ENCODE results near the gene OBI1. TPM values are rescaled to one million over a fixed set of nuclear protein-coding genes. Genes with fewer than 3 reads are reported as not detected.

OBI1 gene
- total RNA-seq, 1 experiment from 2014 or later: 14.0 TPM

DNA sequence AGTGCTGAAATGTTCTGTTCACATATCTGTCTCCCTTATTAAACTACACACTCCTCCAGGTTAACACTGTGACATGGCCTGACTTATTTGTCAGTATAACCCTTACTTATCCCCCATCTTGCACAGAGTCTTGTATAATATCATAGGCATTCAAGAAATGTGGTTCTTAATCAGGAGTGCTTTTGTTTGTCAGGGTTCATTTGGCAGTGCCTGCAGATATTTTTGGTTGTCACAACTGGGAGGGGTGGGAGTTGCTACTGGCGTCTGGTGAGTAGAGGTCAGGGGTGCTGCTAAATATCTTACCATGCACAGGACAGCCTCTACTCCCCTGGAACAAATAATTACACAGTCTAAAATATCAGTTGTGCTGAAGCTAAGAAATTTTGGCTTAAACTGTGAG lies 20.4 kb upstream of the OBI1 start:
- Histone ChIP-seq H4K20me1 (ENCODE audit: insufficient read depth) (no peaks in the 10 kb centered on the region), H3K9me3 (ENCODE audit: control insufficient read depth in 1 of 2, insufficient read depth in 1 of 2, low read depth in 1 of 2, low read length in 2 of 2) (no peaks in the 10 kb centered on the region), H3K27me3 (ENCODE audit: insufficient read depth, low read length) (peaks cover 56% of the 10 kb centered on the region), H3K79me2 (ENCODE audit: insufficient read depth, low read length) (no peaks in the 10 kb centered on the region), H3K9ac (ENCODE audit: low read length) (no peak overlapping the region), H2AFZ (ENCODE audit: low read depth, low read length, poor library complexity, severe bottlenecking) (no peak overlapping the region), H3K4me1 (ENCODE audit: control insufficient read depth in 1 of 2, insufficient read depth in 2 of 2, low read length in 2 of 2) (no peaks in the 10 kb centered on the region), H3K9me2 (ENCODE audit: insufficient read depth) (no peaks in the 10 kb centered on the region), H3K27ac (ENCODE audit: low read depth, low read length) (no peak overlapping the region), H3K4me3 (replicated peaks in 1 of 2; ENCODE audit: low read depth in 1 of 2, low read length in 2 of 2) (no peak overlapping the region), H3K36me3 (ENCODE audit: control insufficient read depth in 1 of 2, insufficient read depth in 2 of 2, low read length in 2 of 2) (no peaks in the 10 kb centered on the region), H3K4me2 (ENCODE audit: low read length) (no peak overlapping the region)
- ATAC-seq (no peak), DNase-seq (ENCODE audit: low read depth, low spot score) (no peak)
- no TSS peak for BruUV-seq (replicated peaks)
- intact Hi-C loops (cut with micrococcal nuclease): no loop called here
- RAD21 ChIA-PET (ENCODE audit: low non-redundant PET in 1 of 2, low total read pairs in 2 of 2, uncharacterized antibody in 2 of 2, unreplicated experiment in 2 of 2): no interaction called here
- no peak for TF ChIP-seq FOSL1 (IDR thresholded peaks at IDR 0.05; ENCODE audit: low read depth)
- TF ChIP-seq ATF3 (IDR thresholded peaks at IDR 0.05): no peak
- TF ChIP-seq JUND (IDR thresholded peaks at IDR 0.05): no peak
- no peak for TF ChIP-seq SP1 (IDR thresholded peaks at IDR 0.05; ENCODE audit: low read depth)
- TF ChIP-seq CTCF (IDR thresholded peaks at IDR 0.05 in 2 of 3, conservative IDR thresholded peaks at IDR 0.05 in 1 of 3; ENCODE audit: borderline replicate concordance in 1 of 3, insufficient read depth in 1 of 3, low read depth in 2 of 3, low read length in 2 of 3): no peak
- no peak for TF ChIP-seq EGR1 (IDR thresholded peaks at IDR 0.05; ENCODE audit: low read depth)
- TF ChIP-seq, protein P1, sequence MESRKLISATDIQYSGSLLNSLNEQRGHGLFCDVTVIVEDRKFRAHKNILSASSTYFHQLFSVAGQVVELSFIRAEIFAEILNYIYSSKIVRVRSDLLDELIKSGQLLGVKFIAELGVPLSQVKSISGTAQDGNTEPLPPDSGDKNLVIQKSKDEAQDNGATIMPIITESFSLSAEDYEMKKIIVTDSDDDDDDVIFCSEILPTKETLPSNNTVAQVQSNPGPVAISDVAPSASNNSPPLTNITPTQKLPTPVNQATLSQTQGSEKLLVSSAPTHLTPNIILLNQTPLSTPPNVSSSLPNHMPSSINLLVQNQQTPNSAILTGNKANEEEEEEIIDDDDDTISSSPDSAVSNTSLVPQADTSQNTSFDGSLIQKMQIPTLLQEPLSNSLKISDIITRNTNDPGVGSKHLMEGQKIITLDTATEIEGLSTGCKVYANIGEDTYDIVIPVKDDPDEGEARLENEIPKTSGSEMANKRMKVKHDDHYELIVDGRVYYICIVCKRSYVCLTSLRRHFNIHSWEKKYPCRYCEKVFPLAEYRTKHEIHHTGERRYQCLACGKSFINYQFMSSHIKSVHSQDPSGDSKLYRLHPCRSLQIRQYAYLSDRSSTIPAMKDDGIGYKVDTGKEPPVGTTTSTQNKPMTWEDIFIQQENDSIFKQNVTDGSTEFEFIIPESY (IDR thresholded peaks at IDR 0.05; ENCODE audit: extremely low read depth, insufficient replicate concordance, low read length): no peak
- POLR2A ChIA-PET: no interaction called here
- CTCF ChIA-PET: no interaction called here
